MV-4-11 (cell line): Measurements from ENCODE around the gene RET.
"Not testable (repeated sequence)": the region's sequence is repeated elsewhere in the genome, so short reads cannot be mapped to it uniquely, and the experiment has no call there.

ENCODE experiments used
- DNase-seq: peaks from one replicate; lab custom pipeline; 2025; lab: John Stamatoyannopoulos, UW

The RET gene

DNA sequence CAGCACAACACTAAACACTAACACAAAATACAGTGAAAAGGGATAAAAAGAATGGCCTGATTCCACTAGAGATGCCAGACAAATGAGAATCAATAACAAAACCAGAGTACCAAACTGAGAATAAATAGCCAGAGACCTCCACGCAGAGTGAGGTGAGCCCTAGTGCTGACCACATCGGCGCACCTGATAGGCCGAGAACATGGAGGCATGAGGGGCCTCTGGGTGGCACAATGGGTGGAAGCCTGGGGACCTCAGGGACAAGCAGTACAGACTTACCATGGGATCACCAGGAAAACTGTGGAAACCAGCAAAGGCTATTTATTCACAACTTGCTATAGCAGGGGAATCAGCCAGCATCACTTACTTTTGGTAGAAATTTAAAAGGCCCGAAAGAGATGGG is 59.6 kb downstream of the RET start:
- DNase-seq, result no peak

GRCh38 chr10:43136995-43137716 is 60.3 kb downstream of the RET start:
- DNase-seq, result no peak

- no peak for DNase-seq
Observed at GRCh38 chr10:43137717-43138020, 60.8 kb downstream of the RET start.

DNA sequence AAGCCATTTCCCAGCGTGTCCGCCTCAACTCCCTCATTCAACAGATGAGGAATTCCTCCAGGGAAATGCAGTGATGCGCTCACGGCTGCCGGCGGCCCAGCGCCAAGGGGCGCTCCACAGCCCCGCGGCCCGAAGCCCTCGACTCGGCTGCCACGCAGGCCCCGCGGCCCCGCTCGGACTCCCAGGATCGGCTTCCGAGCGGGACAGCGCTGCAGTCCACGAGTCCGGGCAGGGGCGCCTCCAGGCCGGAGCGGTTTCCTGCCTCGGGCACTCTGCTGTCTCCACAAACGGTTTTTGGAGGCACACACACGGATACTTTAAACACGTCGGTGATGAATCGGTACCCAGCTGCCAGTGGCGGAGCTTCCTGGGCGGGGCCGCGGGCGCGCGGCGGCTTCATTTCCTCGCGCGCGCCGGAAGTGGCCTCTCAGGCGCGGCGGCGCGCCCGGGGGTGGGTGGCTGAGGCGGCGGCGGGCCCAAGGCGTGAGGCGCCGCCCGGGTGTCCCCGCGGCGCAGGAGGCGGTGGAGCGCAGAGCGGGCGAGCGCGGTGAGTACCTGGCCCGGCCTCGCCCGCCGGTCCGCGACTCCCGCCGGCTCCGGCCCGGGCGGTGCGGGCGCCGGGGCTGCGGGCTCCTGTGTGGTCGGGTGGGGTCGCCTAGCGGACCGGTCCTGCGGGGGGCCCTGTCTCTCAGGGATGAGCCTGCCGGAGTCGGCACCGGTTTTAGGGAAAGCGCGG is 61.3 kb downstream of the RET start, which contains the start of gene CSGALNACT2:
CSGALNACT2 (plus strand) TSS at position 425 of the 736 bp plus-strand sequence. CDS start 16,705 bp downstream, outside the sequence.
- peak; percentile 78 for DNase-seq

DNA sequence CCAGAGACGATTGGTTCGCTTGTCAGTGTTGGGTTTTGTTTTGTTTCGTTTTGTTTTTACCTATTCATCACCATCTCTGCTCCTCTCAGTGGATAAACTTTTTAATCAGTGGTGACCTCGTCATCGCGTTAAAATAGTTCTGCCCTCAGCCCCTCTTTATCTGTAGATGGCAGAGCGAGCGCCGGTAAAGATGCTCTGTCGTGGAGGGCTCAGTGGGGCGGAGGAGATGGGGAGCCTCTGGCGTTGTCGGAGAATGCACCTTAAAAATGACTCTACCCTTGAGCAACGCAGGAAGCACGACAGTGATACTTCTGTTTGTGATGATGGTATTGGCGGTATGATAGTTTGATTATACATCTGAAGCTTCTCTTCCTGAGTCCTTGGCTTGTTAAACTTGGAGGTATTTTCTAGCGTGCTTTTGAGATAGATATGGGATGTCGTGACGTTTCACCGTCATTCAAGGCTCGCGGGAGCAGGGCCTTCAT is 61.9 kb downstream of the RET start:
- DNase-seq, result peak; percentile 21

- no peak for DNase-seq
Observed at GRCh38 chr10:43141421-43141820, 64.6 kb downstream of the RET start.

- no peak for DNase-seq
Observed at GRCh38 chr10:43145311-43145710, 68.4 kb downstream of the RET start.

GRCh38 chr10:43145936-43146335 is 69.1 kb downstream of the RET start:
- not testable (repeated sequence) for DNase-seq

GRCh38 chr10:43151371-43151770 is 74.5 kb downstream of the RET start:
- DNase-seq, result no peak

GRCh38 chr10:43153901-43154300 is 77.0 kb downstream of the RET start:
- DNase-seq, result no peak

- no peak for DNase-seq
Observed at GRCh38 chr10:43155221-43155620, 78.4 kb downstream of the RET start.

- DNase-seq, result no peak
Observed at GRCh38 chr10:43155741-43156140, 78.9 kb downstream of the RET start.

DNA sequence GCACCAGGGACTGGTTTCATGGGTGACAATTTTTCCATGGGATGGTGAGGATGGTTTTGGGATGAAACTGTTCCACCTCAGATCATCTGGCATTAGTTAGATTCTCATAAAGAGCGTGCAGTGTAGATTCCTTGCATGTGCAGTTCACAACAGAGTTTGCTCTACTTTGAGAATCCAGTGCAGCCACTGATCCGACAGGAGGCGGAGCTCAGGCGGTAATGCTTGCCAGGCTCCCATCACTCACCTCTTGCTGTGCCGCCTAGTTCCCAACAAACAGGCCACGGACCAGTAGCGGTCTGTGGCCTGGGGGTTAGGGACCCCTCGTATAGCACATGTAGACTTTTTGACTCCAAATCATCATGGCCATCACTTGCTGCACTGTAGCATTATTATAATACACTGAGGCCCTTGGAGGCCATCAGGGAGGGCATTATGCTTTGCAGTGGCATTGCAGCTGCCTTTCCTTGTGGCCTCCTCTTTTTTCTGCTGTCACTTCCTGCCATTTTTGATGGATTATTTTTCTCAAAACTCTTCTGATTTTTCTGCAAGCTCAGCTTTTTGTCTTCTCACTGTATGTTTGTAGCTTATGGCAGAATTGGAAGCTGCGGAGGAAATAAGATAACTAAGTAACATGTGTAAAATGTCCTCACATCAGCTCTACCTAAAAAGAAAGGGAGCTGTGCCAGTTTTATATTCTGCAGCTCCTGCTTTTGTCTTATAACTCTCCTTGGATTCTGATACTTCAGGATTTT is 79.9 kb downstream of the RET start:
- DNase-seq, result no peak

- no peak for DNase-seq
Observed at GRCh38 chr10:43158636-43159035, 81.8 kb downstream of the RET start.

DNA sequence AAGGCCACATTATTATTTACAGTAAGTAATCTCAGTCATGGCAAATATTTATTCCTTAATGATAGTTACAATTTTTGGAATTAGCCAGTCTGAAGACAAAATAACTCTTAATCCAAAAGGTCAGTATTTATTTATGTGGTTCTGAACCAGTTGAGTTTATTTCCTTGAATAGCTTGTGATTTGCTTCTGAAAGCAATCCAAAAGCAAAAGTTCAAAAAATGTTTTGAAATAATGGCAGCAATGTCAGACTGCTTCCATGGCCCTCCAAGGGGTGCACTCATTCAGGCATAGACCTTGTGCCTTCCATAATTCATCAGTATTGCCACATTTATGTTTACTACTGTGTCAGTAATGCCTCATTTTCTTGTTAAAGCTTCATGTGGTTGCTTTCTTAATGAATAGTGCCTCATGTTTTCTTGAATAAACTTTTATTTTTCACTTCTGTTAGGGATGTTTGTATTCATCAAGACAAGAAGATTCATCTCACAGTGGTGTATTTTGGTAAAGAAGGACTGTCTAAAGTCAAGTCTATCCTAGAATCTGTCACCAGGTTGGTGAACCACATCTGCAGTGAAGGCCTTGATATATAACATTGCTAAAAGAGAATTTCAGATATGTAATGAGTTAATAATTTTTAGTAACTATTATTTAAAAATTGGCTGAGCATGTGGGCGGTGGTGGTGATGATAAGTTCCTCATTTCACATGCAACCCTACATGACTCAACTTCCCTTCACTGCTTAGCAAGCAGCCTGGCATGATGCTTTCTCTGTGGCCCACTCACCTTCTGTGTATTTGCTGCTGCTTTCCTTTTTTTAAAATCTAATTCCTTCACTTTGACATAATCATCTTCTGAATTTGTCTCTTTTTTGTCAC is 83.4 kb downstream of the RET start:
- DNase-seq, result peak; percentile 56

DNA sequence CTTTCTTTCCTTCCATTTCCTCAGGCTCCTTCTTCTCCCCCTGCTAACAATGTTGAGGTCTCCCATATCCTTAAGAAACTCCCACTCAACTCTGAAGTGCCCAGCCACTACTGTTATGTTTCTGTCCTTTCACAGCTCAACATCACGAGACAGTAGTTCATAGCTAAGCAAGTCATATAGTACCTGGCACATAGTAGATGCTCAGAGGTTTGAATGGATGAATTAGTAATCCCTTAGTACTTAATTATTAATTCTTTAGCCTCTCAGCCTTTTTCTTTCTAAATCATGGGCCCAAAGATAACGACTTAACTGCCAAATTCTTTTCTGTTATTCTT is 84.0 kb downstream of the RET start:
- DNase-seq, result no peak

GRCh38 chr10:43162604-43163003 is 85.7 kb downstream of the RET start:
- no peak for DNase-seq

GRCh38 chr10:43166207-43166879 is 89.5 kb downstream of the RET start:
- DNase-seq, result no peak

GRCh38 chr10:43166880-43167497 is 90.1 kb downstream of the RET start:
- no peak for DNase-seq

GRCh38 chr10:43167498-43167889 is 90.6 kb downstream of the RET start:
- no peak for DNase-seq

GRCh38 chr10:43170491-43170890 is 93.6 kb downstream of the RET start:
- no peak for DNase-seq
